A549 (cell line): ENCODE measurements around the gene DGUOK. TPM values are rescaled to one million over a fixed set of nuclear protein-coding genes. Genes with fewer than 3 reads are reported as not detected.

ENCODE experiments used
- polyA plus RNA-seq, 4 experiments: library from polyadenylated mRNA; depleted of rRNA in 3 of 4; stranded (reverse); fragments of >200 nt; fragmentation: RNase III in 1 of 4; extraction: RNeasy Plus Mini Kit Qiagen cat#74134 plus additional on column Dnase treatment in 1 of 4; gene quantifications; 2 replicates in 3 of 4; 3 replicates in 1 of 4; pipeline ENCODE4 v1.2.3, GENCODE V29; 2011 to 2017
- small RNA-seq, 6 experiments: library from RNA; depleted of rRNA; stranded (forward); fragments of <200 nt; gene quantifications; one replicate each; pipeline ENCODE3, GENCODE V24; 2012

Gene DGUOK
- polyA plus RNA-seq, 2 of the 4 experiments (the other 2 are of a cell fraction): 128 to 145 TPM

Small RNA genes within 50 kb of the gene (small RNA-seq; reads per million reads assigned to genes)
- gene AC110801.1: 0 reads per million in 6 experiments
- 0 to 0.19 (median 0) reads per million in 6 experiments for gene RNA5SP97

Other genes with a start within 250 kb of the DGUOK start
- 97.4 and 115 TPM in 2 replicates for gene TPRKB, start 189.5 kb upstream of the DGUOK start, polyA plus RNA-seq (2011; rRNA removed)
- 138 to 167 TPM (median 144 TPM) in 3 replicates for gene TPRKB, start 189.5 kb upstream of the DGUOK start, polyA plus RNA-seq (2017; fragmentation: RNase III; extraction: RNeasy Plus Mini Kit Qiagen cat#74134 plus additional on column Dnase treatment)
- gene DUSP11, start 146.8 kb upstream of the DGUOK start, polyA plus RNA-seq (2011; rRNA removed): 42.1 and 54.8 TPM in 2 replicates
- 26.2 to 26.7 TPM (median 26.5 TPM) in 3 replicates for gene DUSP11, start 146.8 kb upstream of the DGUOK start, polyA plus RNA-seq (2017; fragmentation: RNase III; extraction: RNeasy Plus Mini Kit Qiagen cat#74134 plus additional on column Dnase treatment)
- gene C2orf78, start 142.7 kb upstream of the DGUOK start, polyA plus RNA-seq (2011; rRNA removed): not detected in 2 replicates
- gene C2orf78, start 142.7 kb upstream of the DGUOK start, polyA plus RNA-seq (2017; fragmentation: RNase III; extraction: RNeasy Plus Mini Kit Qiagen cat#74134 plus additional on column Dnase treatment): not detected in 3 replicates
- gene STAMBP, start 97.9 kb upstream of the DGUOK start, polyA plus RNA-seq (2011; rRNA removed): 86.1 and 96.3 TPM in 2 replicates
- gene STAMBP, start 97.9 kb upstream of the DGUOK start, polyA plus RNA-seq (2017; fragmentation: RNase III; extraction: RNeasy Plus Mini Kit Qiagen cat#74134 plus additional on column Dnase treatment): 42.1 to 45.6 TPM (median 44.4 TPM) in 3 replicates
- 0.04 and 0.07 TPM in 2 replicates for gene ACTG2, start 33.9 kb upstream of the DGUOK start, polyA plus RNA-seq (2011; rRNA removed)
- gene ACTG2, start 33.9 kb upstream of the DGUOK start, polyA plus RNA-seq (2017; fragmentation: RNase III; extraction: RNeasy Plus Mini Kit Qiagen cat#74134 plus additional on column Dnase treatment): 0.26 to 0.51 TPM (median 0.33 TPM) in 3 replicates
- 6.1 and 7.5 TPM in 2 replicates for gene TET3, start 58.0 kb downstream of the DGUOK start, polyA plus RNA-seq (2011; rRNA removed)
- gene TET3, start 58.0 kb downstream of the DGUOK start, polyA plus RNA-seq (2017; fragmentation: RNase III; extraction: RNeasy Plus Mini Kit Qiagen cat#74134 plus additional on column Dnase treatment): 4.5 to 5.2 TPM (median 4.6 TPM) in 3 replicates
- gene BOLA3, start 221.0 kb downstream of the DGUOK start, polyA plus RNA-seq (2011; rRNA removed): 93.9 and 136 TPM in 2 replicates
- 125 to 145 TPM (median 139 TPM) in 3 replicates for gene BOLA3, start 221.0 kb downstream of the DGUOK start, polyA plus RNA-seq (2017; fragmentation: RNase III; extraction: RNeasy Plus Mini Kit Qiagen cat#74134 plus additional on column Dnase treatment)